ENCODE results near the gene PKNOX2. TPM values are rescaled to one million over a fixed set of nuclear protein-coding genes. Genes with fewer than 3 reads are reported as not detected.

Gene PKNOX2
- total RNA-seq: not detected in 2 replicates

- intact Hi-C loops (cut with micrococcal nuclease): loop anchor here (2.0 to 10.0 kb wide), 3 partner anchors 180 to 708 kb away; no protein-coding TSS in a partner anchor
These were observed at the start of gene PKNOX2 for GRCh38 chr11:125164422-125165110. Gene PKNOX2 (plus strand): TSS chr11:125164751. CDS start chr11:125351306, 186,555 bp downstream.

GRCh38 chr11:125117429-125117828 lies 47.1 kb upstream of the PKNOX2 start:
- intact Hi-C loops (cut with micrococcal nuclease): no loop called here

- intact Hi-C loops (cut with micrococcal nuclease): no loop called here
These were observed 41.2 kb upstream of the PKNOX2 start for GRCh38 chr11:125123194-125123946.

- intact Hi-C loops (cut with micrococcal nuclease): loop anchor here (1.0 kb wide), 1 partner anchor 162 kb away; no protein-coding TSS in a partner anchor
These were observed 40.5 kb upstream of the PKNOX2 start for GRCh38 chr11:125123947-125124617.

- intact Hi-C loops (cut with micrococcal nuclease): loop anchor here (1.0 kb wide), 1 partner anchor 162 kb away; no protein-coding TSS in a partner anchor
These were observed 39.9 kb upstream of the PKNOX2 start for GRCh38 chr11:125124618-125124992.

- intact Hi-C loops (cut with micrococcal nuclease): no loop called here
These were observed 36.1 kb upstream of the PKNOX2 start for GRCh38 chr11:125128450-125128849.

- intact Hi-C loops (cut with micrococcal nuclease): no loop called here
These were observed 35.1 kb upstream of the PKNOX2 start for GRCh38 chr11:125129316-125129993.

GRCh38 chr11:125132071-125132470 lies 32.5 kb upstream of the PKNOX2 start:
- intact Hi-C loops (cut with micrococcal nuclease): no loop called here

GRCh38 chr11:125132596-125132995 lies 32.0 kb upstream of the PKNOX2 start:
- intact Hi-C loops (cut with micrococcal nuclease): no loop called here

- intact Hi-C loops (cut with micrococcal nuclease): no loop called here
These were observed 28.6 kb upstream of the PKNOX2 start for GRCh38 chr11:125136001-125136400.

GRCh38 chr11:125138966-125139365 lies 25.6 kb upstream of the PKNOX2 start:
- intact Hi-C loops (cut with micrococcal nuclease): no loop called here

GRCh38 chr11:125139778-125140177 lies 24.8 kb upstream of the PKNOX2 start:
- intact Hi-C loops (cut with micrococcal nuclease): loop anchor here (2.0 kb wide), 1 partner anchor 263 kb away; no protein-coding TSS in a partner anchor

GRCh38 chr11:125140233-125140632 lies 24.3 kb upstream of the PKNOX2 start:
- intact Hi-C loops (cut with micrococcal nuclease): loop anchor here (2.0 kb wide), 1 partner anchor 263 kb away; no protein-coding TSS in a partner anchor

GRCh38 chr11:125141178-125141577 lies 23.4 kb upstream of the PKNOX2 start:
- intact Hi-C loops (cut with micrococcal nuclease): loop anchor here (1.0 to 2.0 kb wide), 4 partner anchors 30 to 264 kb away; partner anchors contain the start of gene TMEM218

- intact Hi-C loops (cut with micrococcal nuclease): loop anchor here (1.0 to 2.0 kb wide), 4 partner anchors 31 to 265 kb away; partner anchors contain the start of gene TMEM218
These were observed 22.6 kb upstream of the PKNOX2 start for GRCh38 chr11:125141686-125142535.

GRCh38 chr11:125146232-125146631 lies 18.3 kb upstream of the PKNOX2 start:
- intact Hi-C loops (cut with micrococcal nuclease): no loop called here

- intact Hi-C loops (cut with micrococcal nuclease): no loop called here
These were observed 17.3 kb upstream of the PKNOX2 start for GRCh38 chr11:125147280-125147679.

- intact Hi-C loops (cut with micrococcal nuclease): no loop called here
These were observed 16.5 kb upstream of the PKNOX2 start for GRCh38 chr11:125148011-125148410.

GRCh38 chr11:125148743-125149142 lies 15.8 kb upstream of the PKNOX2 start:
- intact Hi-C loops (cut with micrococcal nuclease): no loop called here

GRCh38 chr11:125153837-125154236 lies 10.7 kb upstream of the PKNOX2 start:
- intact Hi-C loops (cut with micrococcal nuclease): no loop called here

Measured in T-helper 1 cell treated with Interleukin-12 subunit alpha and Interleukin-12 subunit beta and Interleukin-4 antibody, amounts not matched to agents 30 ng/mL and 1 ng/mL, for 36 hours (primary cell).